ENCODE results near the gene SLC35E4. TPM values are rescaled to one million over a fixed set of nuclear protein-coding genes. Genes with fewer than 3 reads are reported as not detected.
"Not testable (repeated sequence)": the region's sequence is repeated elsewhere in the genome, so short reads cannot be mapped to it uniquely, and the experiment has no call there.

Gene SLC35E4
- total RNA-seq, 4 donors from 2014 or later, result 6.1 to 15.0 (median 7.3) TPM

DNA sequence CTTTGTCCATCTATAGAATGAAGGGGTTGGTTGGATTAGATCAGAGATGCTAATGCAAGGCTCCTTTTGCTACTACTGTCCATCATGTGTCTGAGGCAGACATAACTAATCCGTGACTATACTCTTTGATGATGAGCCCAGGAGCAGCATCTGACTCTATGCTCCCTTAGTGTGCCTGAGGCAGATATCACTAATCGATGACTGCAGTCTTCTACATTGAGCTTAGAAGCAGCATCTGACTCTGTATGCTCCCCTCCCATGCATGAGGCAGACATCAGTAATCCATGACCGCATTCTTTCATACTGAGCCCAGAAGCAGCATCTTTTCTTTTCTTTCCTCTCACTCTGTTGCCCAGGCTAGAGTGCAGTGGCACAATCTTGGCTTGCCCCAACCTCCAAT, 24.4 kb upstream of the SLC35E4 start:
- Histone ChIP-seq H3K4me3 (no peak overlapping the region), H3K9me3 (no peaks in the 10 kb centered on the region), H3K27ac (no peak overlapping the region), H3K36me3 (peaks cover 0 to 54% (median 0%) of the 10 kb centered on the region in 3 donors), H3K27me3 (no peaks in the 10 kb centered on the region), H3K4me1 (peaks cover 0 to 35% (median 16%) of the 10 kb centered on the region in 4 donors)
- WGBS, 2 donors, result 95 to 100% methylated on average over 3 of the region's 3 CpGs
- TF ChIP-seq, protein P1, sequence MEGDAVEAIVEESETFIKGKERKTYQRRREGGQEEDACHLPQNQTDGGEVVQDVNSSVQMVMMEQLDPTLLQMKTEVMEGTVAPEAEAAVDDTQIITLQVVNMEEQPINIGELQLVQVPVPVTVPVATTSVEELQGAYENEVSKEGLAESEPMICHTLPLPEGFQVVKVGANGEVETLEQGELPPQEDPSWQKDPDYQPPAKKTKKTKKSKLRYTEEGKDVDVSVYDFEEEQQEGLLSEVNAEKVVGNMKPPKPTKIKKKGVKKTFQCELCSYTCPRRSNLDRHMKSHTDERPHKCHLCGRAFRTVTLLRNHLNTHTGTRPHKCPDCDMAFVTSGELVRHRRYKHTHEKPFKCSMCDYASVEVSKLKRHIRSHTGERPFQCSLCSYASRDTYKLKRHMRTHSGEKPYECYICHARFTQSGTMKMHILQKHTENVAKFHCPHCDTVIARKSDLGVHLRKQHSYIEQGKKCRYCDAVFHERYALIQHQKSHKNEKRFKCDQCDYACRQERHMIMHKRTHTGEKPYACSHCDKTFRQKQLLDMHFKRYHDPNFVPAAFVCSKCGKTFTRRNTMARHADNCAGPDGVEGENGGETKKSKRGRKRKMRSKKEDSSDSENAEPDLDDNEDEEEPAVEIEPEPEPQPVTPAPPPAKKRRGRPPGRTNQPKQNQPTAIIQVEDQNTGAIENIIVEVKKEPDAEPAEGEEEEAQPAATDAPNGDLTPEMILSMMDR (IDR thresholded peaks at IDR 0.05), result no peak
- TF ChIP-seq POLR2A (IDR thresholded peaks at IDR 0.05) (no peak), EP300 (IDR thresholded peaks at IDR 0.05) (no peak)
- no peak for DNase-seq (ENCODE audit: low spot score in 2 of 2)

DNA sequence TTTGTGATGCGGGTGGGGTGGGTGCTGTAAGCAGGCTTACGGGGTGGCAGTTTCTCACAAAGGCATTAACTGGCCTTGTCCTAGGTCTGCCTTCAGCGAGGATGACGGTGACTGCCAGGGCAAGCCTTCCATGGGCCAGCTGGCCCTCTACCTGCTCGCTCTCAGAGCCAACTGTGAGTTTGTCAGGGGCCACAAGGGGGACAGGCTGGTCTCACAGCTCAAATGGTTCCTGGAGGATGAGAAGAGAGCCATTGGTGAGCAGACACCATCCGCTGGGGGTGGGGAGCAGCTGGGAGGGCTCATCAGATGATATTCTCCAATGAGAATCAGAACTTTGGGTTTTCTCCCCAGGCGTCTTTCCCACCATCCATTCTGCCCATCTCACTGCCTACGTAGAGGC, 22.8 kb upstream of the SLC35E4 start:
- Histone ChIP-seq H3K4me1 (peaks cover 0 to 25% (median 8%) of the 10 kb centered on the region in 4 donors), H3K4me3 (no peak overlapping the region), H3K36me3 (peaks cover 0 to 67% (median 0%) of the 10 kb centered on the region in 3 donors), H3K27me3 (no peaks in the 10 kb centered on the region), H3K9me3 (no peaks in the 10 kb centered on the region), H3K27ac (no peak overlapping the region)
- 89 to 96% methylated on average over 8 of the region's 8 CpGs for WGBS, 2 donors
- TF ChIP-seq EP300 (IDR thresholded peaks at IDR 0.05) (no peak), POLR2A (IDR thresholded peaks at IDR 0.05) (no peak)
- TF ChIP-seq, protein P1 (IDR thresholded peaks at IDR 0.05), result no peak
- DNase-seq (ENCODE audit: low spot score in 2 of 2), result no peak

GRCh38 chr22:30614268-30614667, 21.3 kb upstream of the SLC35E4 start:
- Histone ChIP-seq H3K27me3 (no peaks in the 10 kb centered on the region), H3K27ac (no peak overlapping the region), H3K4me1 (peaks cover 0 to 10% (median 0%) of the 10 kb centered on the region in 4 donors), H3K4me3 (no peak overlapping the region), H3K36me3 (peaks cover 0 to 82% (median 0%) of the 10 kb centered on the region in 3 donors), H3K9me3 (no peaks in the 10 kb centered on the region)
- DNase-seq (ENCODE audit: low spot score in 2 of 2), result no peak
- WGBS, 2 donors, result 98% methylated on average over 7 of the region's 7 CpGs
- TF ChIP-seq EP300 (IDR thresholded peaks at IDR 0.05) (no peak), POLR2A (IDR thresholded peaks at IDR 0.05) (no peak)
- TF ChIP-seq, protein P1 (IDR thresholded peaks at IDR 0.05), result no peak

GRCh38 chr22:30614879-30615278, 20.7 kb upstream of the SLC35E4 start:
- no peak for TF ChIP-seq EP300 (IDR thresholded peaks at IDR 0.05)
- TF ChIP-seq, protein P1 (IDR thresholded peaks at IDR 0.05), result no peak
- no peak for TF ChIP-seq POLR2A (IDR thresholded peaks at IDR 0.05)
- no peaks in the 10 kb centered on the region for H3K27me3 ChIP-seq
- peak overlapping the region in 1 of 4 donors; percentile 28 for H3K27ac ChIP-seq
- H3K4me1 ChIP-seq, result peaks cover 0 to 4% (median 0%) of the 10 kb centered on the region in 4 donors
- no peak for DNase-seq (ENCODE audit: low spot score in 2 of 2)
- no peaks in the 10 kb centered on the region for H3K9me3 ChIP-seq
- H3K4me3 ChIP-seq, result no peak overlapping the region
- H3K36me3 ChIP-seq, result peaks cover 0 to 86% (median 0%) of the 10 kb centered on the region in 3 donors

DNA sequence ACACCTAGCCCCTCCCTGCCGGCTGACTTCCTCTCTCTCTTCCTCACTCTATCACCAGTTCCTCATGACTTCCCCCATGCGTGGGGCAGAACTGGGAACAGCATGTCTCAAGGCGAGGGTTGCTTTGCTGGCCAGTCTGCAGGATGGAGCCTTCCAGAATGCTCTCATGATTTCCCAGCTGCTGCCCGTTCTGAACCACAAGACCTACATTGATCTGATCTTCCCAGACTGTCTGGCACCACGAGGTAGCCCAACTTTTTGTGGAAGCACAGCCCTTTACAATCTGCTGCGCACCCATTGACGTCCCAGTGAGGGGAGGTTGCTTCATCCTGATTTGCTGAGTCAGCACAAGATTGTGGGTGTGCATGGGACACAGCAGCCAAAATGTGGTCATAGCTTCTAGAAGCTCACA, 20.0 kb upstream of the SLC35E4 start:
- Histone ChIP-seq H3K27me3 (no peaks in the 10 kb centered on the region), H3K4me1 (no peaks in the 10 kb centered on the region), H3K27ac (no peak overlapping the region), H3K4me3 (no peak overlapping the region), H3K36me3 (peaks cover 0 to 93% (median 0%) of the 10 kb centered on the region in 3 donors), H3K9me3 (no peaks in the 10 kb centered on the region)
- 77 to 84% methylated on average over 7 of the region's 7 CpGs for WGBS, 2 donors
- no peak for TF ChIP-seq POLR2A (IDR thresholded peaks at IDR 0.05)
- TF ChIP-seq EP300 (IDR thresholded peaks at IDR 0.05), result peak in 1 of 2 donors; percentile 53
- peak in 1 of 2 donors; percentile 28 for DNase-seq (ENCODE audit: low spot score in 2 of 2)

DNA sequence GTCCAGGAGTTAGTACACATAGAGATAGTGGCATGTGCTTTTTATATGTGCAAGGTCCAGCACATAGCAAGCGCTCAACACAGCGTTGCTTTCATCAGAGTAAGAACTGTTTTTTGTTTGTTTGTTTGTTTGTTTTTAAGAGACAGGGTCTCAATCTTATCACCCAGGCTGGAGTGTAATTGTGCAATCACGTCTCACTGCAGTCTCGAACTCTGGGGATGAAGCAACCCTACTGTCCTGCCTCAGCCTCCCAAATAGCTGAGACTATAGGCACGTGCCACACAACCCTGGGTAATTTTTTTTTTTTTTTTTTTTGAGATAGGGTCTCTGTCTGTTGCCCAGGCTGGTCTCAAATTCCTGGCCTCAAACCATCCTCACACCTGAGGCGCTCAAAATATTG, 17.8 kb upstream of the SLC35E4 start:
- H3K4me3 ChIP-seq, result no peak overlapping the region
- H3K9me3 ChIP-seq, result no peaks in the 10 kb centered on the region
- H3K4me1 ChIP-seq, result no peaks in the 10 kb centered on the region
- H3K36me3 ChIP-seq, result peaks cover 0 to 93% (median 0%) of the 10 kb centered on the region in 3 donors
- no peak for DNase-seq (ENCODE audit: low spot score in 2 of 2)
- H3K27ac ChIP-seq, result no peak overlapping the region
- WGBS, 2 donors, result 89 to 90% methylated on average over 6 of the region's 6 CpGs
- H3K27me3 ChIP-seq, result no peaks in the 10 kb centered on the region
- TF ChIP-seq POLR2A (IDR thresholded peaks at IDR 0.05) (no peak), EP300 (IDR thresholded peaks at IDR 0.05) (no peak)
- TF ChIP-seq, protein P1 (IDR thresholded peaks at IDR 0.05), result no peak

- 90 to 91% methylated on average over 6 of the region's 6 CpGs for WGBS, 2 donors
- peaks cover 0 to 83% (median 0%) of the 10 kb centered on the region in 3 donors for H3K36me3 ChIP-seq
These were observed 15.7 kb upstream of the SLC35E4 start for GRCh38 chr22:30619909-30620308.

More at GRCh38 chr22:30619909-30620308, 15.7 kb upstream of the SLC35E4 start:
- H3K27ac ChIP-seq; H3K4me1 ChIP-seq; H3K27me3 ChIP-seq; H3K4me3 ChIP-seq; H3K9me3 ChIP-seq; DNase-seq (ENCODE audit: low spot score in 2 of 2): not testable (repeated sequence)

All from tibial nerve (tissue), 4 donors.